Left lobe of liver (tissue), 2 donors: ENCODE measurements around the gene CCDC92B. TPM values are rescaled to one million over a fixed set of nuclear protein-coding genes. Genes with fewer than 3 reads are reported as not detected.
A peak's percentile ranks its signal among the peaks of the same experiment; 100 is the strongest.
"Not testable (repeated sequence)": the region's sequence is repeated elsewhere in the genome, so short reads cannot be mapped to it uniquely, and the experiment has no call there.

Experiments
- ATAC-seq: fragments of 200-7000 bp; cut with Tn5 transposase; one replicate; pipeline ENCODE4 v1.9.1; 2020; ENCODE audit warnings: mild to moderate bottlenecking, moderate library complexity
- DNase-seq: peaks from one replicate; pipeline ENCODE4 v3.0.0-alpha.2; 2020; ENCODE audit warnings: low spot score
- total RNA-seq: library from RNA; stranded (reverse); gene quantifications from one replicate; pipeline ENCODE4 v1.2.1, GENCODE V29; 2021
- donor health status: DM: no; HTN: no; CAD: no; lungs with moderate emphysema.
- donor health status: DM: no; HTN: yes; CAD: no.

CCDC92B gene
- total RNA-seq, 1 donor from 2014 or later: not detected

- no peak for ATAC-seq
- peak; percentile 44 for DNase-seq
Measured at GRCh38 chr17:2691069-2691871, 58.2 kb downstream of the CCDC92B start.

DNA sequence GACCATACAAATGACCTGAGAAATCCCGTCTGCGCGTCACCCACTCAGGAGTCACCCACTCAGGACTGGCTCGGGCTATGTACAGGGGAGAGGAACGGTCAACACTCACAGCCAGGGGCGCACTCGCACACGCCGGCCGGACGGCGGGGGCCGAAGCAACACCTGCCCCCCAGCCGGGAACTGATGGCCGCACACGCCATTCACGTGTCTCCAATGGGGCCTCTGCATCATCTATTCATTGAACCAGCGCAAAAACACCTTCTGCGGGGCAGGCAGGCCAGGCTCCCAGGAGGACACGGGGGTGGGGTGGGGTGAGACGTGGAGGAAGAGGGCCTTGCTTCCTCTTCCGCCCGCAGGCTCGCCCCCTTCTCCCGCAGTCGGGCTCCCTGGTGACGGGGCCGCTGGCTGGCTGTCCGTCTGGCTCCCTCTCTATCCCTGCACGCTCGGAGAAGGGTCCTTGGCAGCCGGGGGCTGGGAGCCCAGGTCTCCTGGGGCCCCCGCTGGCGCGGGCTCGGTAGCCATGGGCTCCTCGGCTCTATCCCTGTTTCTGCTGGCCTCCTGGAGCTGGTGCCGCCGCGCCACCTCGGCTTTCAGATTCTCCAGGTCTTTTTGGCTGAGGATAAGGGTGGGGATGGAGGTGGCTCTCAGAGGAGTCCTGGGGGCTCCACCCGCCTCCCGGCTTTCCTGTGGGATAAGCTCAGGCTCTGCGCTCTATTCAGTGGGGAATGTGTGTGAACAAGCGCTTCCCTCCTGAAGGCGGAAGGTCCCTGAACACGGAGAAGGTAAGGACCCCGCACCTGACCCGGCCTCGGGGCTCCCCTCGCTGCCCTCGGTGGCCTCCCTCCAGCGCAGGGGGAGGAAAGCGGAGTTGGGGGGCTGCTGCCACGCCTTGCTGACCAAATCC is 59.0 kb downstream of the CCDC92B start:
- no peak for ATAC-seq
- DNase-seq: peak; percentile 46

- DNase-seq (peak; percentile 51), ATAC-seq (peak; percentile 10)
Measured at GRCh38 chr17:2689411-2690164, 59.9 kb downstream of the CCDC92B start.

GRCh38 chr17:2688351-2689342 is 60.8 kb downstream of the CCDC92B start:
- DNase-seq: peak; percentile 45
- peak; percentile 22 for ATAC-seq

DNA sequence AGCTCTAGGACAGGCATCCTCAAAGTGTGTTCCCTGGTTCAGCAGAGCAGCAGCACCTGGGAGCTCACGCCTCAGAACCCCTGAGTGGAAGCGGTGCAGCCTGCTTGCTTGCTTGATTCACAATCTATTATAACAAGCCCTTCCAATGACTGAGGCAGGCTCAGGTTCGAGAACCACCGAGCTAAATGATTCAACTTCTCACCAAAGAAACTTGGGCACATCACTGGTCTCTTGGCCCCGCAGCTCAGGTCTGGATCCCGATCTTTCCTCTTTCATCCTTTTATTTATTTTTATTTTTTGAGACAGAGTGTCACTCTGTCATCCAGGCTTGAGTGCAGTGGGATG is 62.4 kb downstream of the CCDC92B start:
- DNase-seq (no peak), ATAC-seq (no peak)

DNA sequence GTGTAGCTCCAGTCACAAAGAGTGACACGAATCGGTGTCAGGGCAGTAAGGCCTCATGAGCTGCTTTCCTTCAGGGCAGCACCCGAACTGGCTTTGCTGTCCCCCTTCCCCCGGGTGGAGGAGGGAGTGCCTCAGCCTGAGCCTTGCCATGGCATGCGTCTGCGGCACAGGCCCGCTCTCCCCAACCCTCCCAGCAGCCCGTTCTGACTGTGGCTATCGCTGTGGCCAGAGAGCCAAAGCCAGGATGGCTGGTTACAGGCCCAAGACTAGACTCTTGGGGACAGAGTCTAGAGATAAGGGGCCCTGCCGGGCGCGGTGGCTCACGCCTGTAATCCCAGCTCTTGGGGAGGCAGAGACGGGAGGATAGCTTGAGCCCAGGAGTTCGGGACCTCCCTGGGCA is 63.8 kb downstream of the CCDC92B start:
- no peak for ATAC-seq
- peak; percentile 40 for DNase-seq

- ATAC-seq: no peak
- no peak for DNase-seq
Measured at GRCh38 chr17:2684549-2684948, 64.9 kb downstream of the CCDC92B start.

DNA sequence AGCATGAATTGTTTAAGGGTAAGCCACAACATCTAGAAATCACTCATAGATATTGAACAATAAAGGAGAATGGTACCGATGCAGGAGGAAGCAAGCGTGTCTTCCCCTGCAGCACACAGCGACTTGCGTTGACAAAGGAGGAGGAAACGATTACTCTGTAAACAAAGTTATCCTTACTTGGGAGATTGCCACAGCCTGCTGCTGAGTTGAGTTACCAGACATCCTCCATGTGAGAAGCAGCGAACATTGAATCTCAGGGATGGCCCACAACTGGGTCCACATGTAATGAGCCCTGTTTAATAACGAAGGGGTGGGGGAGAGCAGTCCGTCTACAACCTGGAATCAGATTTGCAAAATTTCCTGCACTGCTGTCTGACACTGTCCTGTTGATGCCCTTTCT is 65.5 kb downstream of the CCDC92B start:
- ATAC-seq: no peak
- DNase-seq: no peak

DNA sequence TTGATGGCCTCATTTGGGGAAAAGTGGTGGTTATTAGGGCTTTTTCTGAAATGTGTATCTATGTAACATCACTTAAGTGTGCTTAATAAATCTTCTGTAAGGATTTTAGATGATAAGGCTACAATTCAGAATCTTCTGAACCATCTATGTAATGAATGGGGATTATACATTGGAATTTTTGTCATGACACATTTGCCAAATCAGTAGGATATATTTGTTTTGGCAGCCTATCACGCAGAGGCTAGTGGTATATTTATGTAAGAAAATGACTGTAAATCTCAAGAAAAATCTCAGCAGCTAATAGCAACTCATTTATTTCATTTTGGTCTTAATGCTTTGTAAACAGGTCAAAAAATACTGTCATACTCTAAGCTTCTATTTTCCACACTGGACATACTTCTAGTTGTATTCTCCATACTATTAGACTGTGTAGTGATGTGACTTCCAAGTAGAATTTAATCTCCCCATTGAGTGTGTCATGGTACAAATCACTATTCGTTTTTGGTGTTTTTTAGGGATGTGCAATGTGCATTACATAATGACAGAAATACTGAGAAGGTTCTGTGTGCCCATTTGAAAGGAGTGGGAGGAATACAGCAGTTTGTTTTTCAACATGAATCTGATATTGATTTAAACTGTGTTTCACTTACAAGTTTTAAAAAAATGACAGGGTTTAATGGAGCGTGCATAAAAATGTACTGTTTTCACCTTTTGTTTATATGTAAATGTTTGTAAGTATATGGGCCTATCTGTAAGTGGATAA is 67.1 kb downstream of the CCDC92B start:
- DNase-seq (no peak), ATAC-seq (no peak)

DNA sequence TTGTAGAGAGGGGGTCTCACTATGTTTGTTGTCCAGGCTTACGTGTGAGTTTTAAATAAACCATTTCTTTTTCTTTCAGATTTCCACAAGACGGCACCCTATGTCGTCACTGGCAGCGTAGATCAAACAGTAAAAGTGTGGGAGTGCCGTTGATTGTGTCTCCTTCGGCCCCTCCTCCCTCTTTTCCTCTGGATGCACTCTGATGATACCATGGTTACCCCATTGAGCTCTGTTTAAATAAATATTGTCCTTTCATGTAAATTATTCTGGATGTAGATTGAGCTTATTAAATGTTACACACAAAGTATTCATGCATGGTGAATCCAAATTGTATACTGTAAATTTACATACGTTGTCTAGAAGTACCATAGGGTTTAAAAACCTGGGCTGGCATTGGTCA is 67.8 kb downstream of the CCDC92B start:
- ATAC-seq (no peak), DNase-seq (no peak)

DNA sequence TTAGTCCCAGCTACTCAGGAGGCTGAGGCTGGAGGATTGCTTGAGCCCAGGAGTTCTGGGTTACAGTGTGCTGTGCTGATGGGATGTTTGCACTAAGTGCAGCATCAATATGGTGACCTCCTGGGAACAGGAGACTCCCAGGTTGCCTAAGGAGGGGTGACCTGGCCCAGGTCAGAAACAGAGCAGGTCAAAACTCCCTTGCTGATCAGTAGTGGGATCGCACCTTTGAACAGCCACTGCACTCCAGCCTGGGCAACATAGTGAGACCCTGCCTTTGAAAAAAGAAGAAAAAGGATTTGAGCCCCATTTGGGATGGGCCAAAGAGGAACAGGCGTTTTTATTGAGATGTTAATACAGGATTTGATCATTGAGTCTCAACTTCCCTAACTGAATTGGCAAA is 68.5 kb downstream of the CCDC92B start:
- DNase-seq: no peak
- ATAC-seq: no peak

DNA sequence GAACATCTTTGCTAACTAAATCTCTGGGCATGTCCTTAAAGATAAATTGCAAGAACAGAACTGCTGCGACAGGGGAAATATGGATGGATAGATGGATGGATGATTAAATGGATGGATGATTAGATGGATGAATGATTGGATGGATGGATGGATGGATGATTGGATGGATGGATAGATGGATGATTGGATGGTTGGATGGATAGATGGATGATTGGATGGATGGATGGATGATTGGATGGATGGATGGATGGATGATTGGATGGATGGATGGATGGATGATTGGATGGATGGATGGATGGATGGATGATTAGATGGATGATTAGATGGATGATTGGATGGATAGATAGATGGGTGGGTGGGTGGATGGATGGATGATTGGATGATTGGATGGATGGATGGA is 70.2 kb downstream of the CCDC92B start:
- not testable (repeated sequence) for DNase-seq, ATAC-seq

Other genes with a start within 250 kb of the CCDC92B start
- 8.1 TPM for gene METTL16, start 237.8 kb downstream of the CCDC92B start, total RNA-seq
- gene PAFAH1B1, start 156.0 kb downstream of the CCDC92B start, total RNA-seq: 34.5 TPM
- 194 TPM for gene CLUH, start 37.9 kb downstream of the CCDC92B start, total RNA-seq
- 1.9 TPM for gene RAP1GAP2, start 46.8 kb upstream of the CCDC92B start, total RNA-seq